ENCODE results near the gene KCMF1. TPM values are rescaled to one million over a fixed set of nuclear protein-coding genes. Genes with fewer than 3 reads are reported as not detected.

The KCMF1 gene
- total RNA-seq, 1 donor from 2014 or later: 97.6 TPM

- TF ChIP-seq CTCF (IDR thresholded peaks at IDR 0.05; ENCODE audit: insufficient read depth, low read length, poor library complexity, severe bottlenecking): no peak
- no peak for DNase-seq (ENCODE audit: low read depth)
These were observed 9.5 kb downstream of the KCMF1 start for GRCh38 chr2:84980263-84980983.

GRCh38 chr2:84986018-84986417 lies 15.1 kb downstream of the KCMF1 start:
- DNase-seq (ENCODE audit: low read depth): no peak
- TF ChIP-seq CTCF (IDR thresholded peaks at IDR 0.05; ENCODE audit: insufficient read depth, low read length, poor library complexity, severe bottlenecking): no peak
- H3K4me3 ChIP-seq (ENCODE audit: low read depth, low read length): no peak overlapping the region
- H3K27me3 ChIP-seq (ENCODE audit: control insufficient read depth, insufficient read depth, low read length): no peaks in the 10 kb centered on the region
- H3K36me3 ChIP-seq (ENCODE audit: control insufficient read depth, insufficient read depth, low read length): no peaks in the 10 kb centered on the region

More at GRCh38 chr2:84980263-84980983, 9.5 kb downstream of the KCMF1 start:
- no peaks in the 10 kb centered on the region for H3K27me3 ChIP-seq (ENCODE audit: control insufficient read depth, insufficient read depth, low read length)
- H3K4me3 ChIP-seq (ENCODE audit: low read depth, low read length): no peak overlapping the region
- no peaks in the 10 kb centered on the region for H3K36me3 ChIP-seq (ENCODE audit: control insufficient read depth, insufficient read depth, low read length)

- no peaks in the 10 kb centered on the region for H3K27me3 ChIP-seq (ENCODE audit: control insufficient read depth, insufficient read depth, low read length)
- TF ChIP-seq CTCF (IDR thresholded peaks at IDR 0.05; ENCODE audit: insufficient read depth, low read length, poor library complexity, severe bottlenecking): no peak
- H3K4me3 ChIP-seq (ENCODE audit: low read depth, low read length): no peak overlapping the region
- no peak for DNase-seq (ENCODE audit: low read depth)
- no peaks in the 10 kb centered on the region for H3K36me3 ChIP-seq (ENCODE audit: control insufficient read depth, insufficient read depth, low read length)
These were observed 18.5 kb downstream of the KCMF1 start for GRCh38 chr2:84989422-84989821.

GRCh38 chr2:84989927-84990326 lies 19.0 kb downstream of the KCMF1 start:
- Histone ChIP-seq H3K27me3 (ENCODE audit: control insufficient read depth, insufficient read depth, low read length) (no peaks in the 10 kb centered on the region), H3K36me3 (ENCODE audit: control insufficient read depth, insufficient read depth, low read length) (no peaks in the 10 kb centered on the region), H3K4me3 (ENCODE audit: low read depth, low read length) (no peak overlapping the region)
- TF ChIP-seq CTCF (IDR thresholded peaks at IDR 0.05; ENCODE audit: insufficient read depth, low read length, poor library complexity, severe bottlenecking): no peak
- DNase-seq (ENCODE audit: low read depth): no peak

- Histone ChIP-seq H3K36me3 (ENCODE audit: control insufficient read depth, insufficient read depth, low read length) (no peaks in the 10 kb centered on the region), H3K27me3 (ENCODE audit: control insufficient read depth, insufficient read depth, low read length) (no peaks in the 10 kb centered on the region), H3K4me3 (ENCODE audit: low read depth, low read length) (no peak overlapping the region)
- DNase-seq (ENCODE audit: low read depth): no peak
- TF ChIP-seq CTCF (IDR thresholded peaks at IDR 0.05; ENCODE audit: insufficient read depth, low read length, poor library complexity, severe bottlenecking): no peak
These were observed 20.6 kb downstream of the KCMF1 start for GRCh38 chr2:84991404-84992160.
